Ectodermal cell (in vitro differentiated cells): ENCODE data around the gene MRAP.
"Not testable (repeated sequence)": the region's sequence is repeated elsewhere in the genome, so short reads cannot be mapped to it uniquely, and the experiment has no call there.

Experiments used
- H3K27ac ChIP-seq: 2 replicates; pipeline ENCODE4 v1.7.0; 2013; ENCODE audit warnings: mild to moderate bottlenecking, low read depth, low read length; ENCODE audit not compliant: insufficient read depth, poor library complexity, severe bottlenecking
- H3K27me3 ChIP-seq: 2 replicates; pipeline ENCODE4 v1.7.0; 2013; ENCODE audit warnings: mild to moderate bottlenecking, low read length; ENCODE audit not compliant: insufficient read depth, control insufficient read depth, poor library complexity, severe bottlenecking
- H3K36me3 ChIP-seq: one replicate; pipeline ENCODE4 v1.7.0; 2013; ENCODE audit warnings: low read length; ENCODE audit not compliant: control insufficient read depth, insufficient read depth
- H3K4me1 ChIP-seq: one replicate; pipeline ENCODE4 v1.7.0; 2013; ENCODE audit warnings: low read length; ENCODE audit not compliant: control insufficient read depth, insufficient read depth
- H3K4me3 ChIP-seq: 2 replicates; pipeline ENCODE4 v1.7.0; 2013; ENCODE audit warnings: low read depth, low read length, control low read depth; ENCODE audit not compliant: insufficient read depth
- H3K9me3 ChIP-seq: 2 replicates; pipeline ENCODE4 v1.7.0; 2013; ENCODE audit warnings: mild to moderate bottlenecking, low read length, moderate library complexity; ENCODE audit not compliant: control insufficient read depth
- WGBS, 2 experiments: methylation state at CpG; one replicate each; pipeline ENCODE4 v1.1.7; 2013; ENCODE audit warnings: missing lambda C conversion rate in 2 of 2; 5-methylcytosine and 5-hydroxymethylcytosine counted together

The MRAP gene

GRCh38 chr21:32265321-32265720 is 33.3 kb upstream of the MRAP start:
- 95% methylated on average over 21 to 23 of the region's 23 CpGs for WGBS, 2 experiments
- not testable (repeated sequence) for H3K9me3 ChIP-seq, H3K36me3 ChIP-seq, H3K27ac ChIP-seq, H3K27me3 ChIP-seq, H3K4me3 ChIP-seq, H3K4me1 ChIP-seq

GRCh38 chr21:32270748-32271147 is 27.9 kb upstream of the MRAP start:
- Histone ChIP-seq H3K27ac (no peak overlapping the region), H3K4me1 (no peaks in the 10 kb centered on the region), H3K4me3 (no peak overlapping the region), H3K9me3 (no peaks in the 10 kb centered on the region), H3K27me3 (no peaks in the 10 kb centered on the region), H3K36me3 (peaks cover 6% of the 10 kb centered on the region)
- WGBS, 2 experiments, result 92 to 93% methylated on average over 3 to 4 of the region's 4 CpGs

GRCh38 chr21:32276671-32277070 is 22.0 kb upstream of the MRAP start:
- 91 to 97% methylated on average over 4 of the region's 4 CpGs for WGBS, 2 experiments
- no peak overlapping the region for H3K27ac ChIP-seq
- peaks cover 3% of the 10 kb centered on the region for H3K36me3 ChIP-seq
- H3K9me3 ChIP-seq, result no peaks in the 10 kb centered on the region
- no peak overlapping the region for H3K4me3 ChIP-seq
- no peaks in the 10 kb centered on the region for H3K27me3 ChIP-seq
- peaks cover 6% of the 10 kb centered on the region for H3K4me1 ChIP-seq

- Histone ChIP-seq H3K4me3 (peak overlapping the region; percentile 95), H3K27me3 (no peaks in the 10 kb centered on the region), H3K4me1 (peaks cover 6% of the 10 kb centered on the region), H3K36me3 (peaks cover 3% of the 10 kb centered on the region), H3K9me3 (no peaks in the 10 kb centered on the region), H3K27ac (no peak overlapping the region)
- 7 to 13% methylated on average over 6 to 9 of the region's 9 CpGs for WGBS, 2 experiments
These were observed 20.6 kb upstream of the MRAP start for GRCh38 chr21:32278103-32278502.

GRCh38 chr21:32278518-32279376 is 19.9 kb upstream of the MRAP start, which contains the start of gene MIS18A:
Gene MIS18A, minus strand, starts transcription at chr21:32279049. Its CDS starts 35 bp downstream, at chr21:32279014.
- Histone ChIP-seq H3K4me1 (peaks cover 6% of the 10 kb centered on the region), H3K27ac (peak within 1 kb of the TSS; percentile 36), H3K36me3 (peaks cover 3% of the 10 kb centered on the region), H3K4me3 (peak within 1 kb of the TSS; percentile 95), H3K27me3 (no peaks in the 10 kb centered on the region), H3K9me3 (no peaks in the 10 kb centered on the region)
- 0% methylated on average over 69 of the region's 69 CpGs for WGBS, 2 experiments

GRCh38 chr21:32279377-32279680 is 19.3 kb upstream of the MRAP start:
- Histone ChIP-seq H3K27me3 (no peaks in the 10 kb centered on the region), H3K4me1 (peaks cover 6% of the 10 kb centered on the region), H3K9me3 (no peaks in the 10 kb centered on the region), H3K4me3 (peak overlapping the region; percentile 95), H3K27ac (no peak overlapping the region), H3K36me3 (peaks cover 3% of the 10 kb centered on the region)
- 12 to 25% methylated on average over 8 to 10 of the region's 10 CpGs for WGBS, 2 experiments

GRCh38 chr21:32281531-32281930 is 17.1 kb upstream of the MRAP start:
- no peak overlapping the region for H3K27ac ChIP-seq

GRCh38 chr21:32282992-32283391 is 15.7 kb upstream of the MRAP start:
- 82 to 84% methylated on average over 6 of the region's 6 CpGs for WGBS, 2 experiments
- no peaks in the 10 kb centered on the region for H3K27me3 ChIP-seq

More at GRCh38 chr21:32281531-32281930, 17.1 kb upstream of the MRAP start:
- no peaks in the 10 kb centered on the region for H3K27me3 ChIP-seq
- H3K4me3 ChIP-seq, result no peak overlapping the region
- H3K36me3 ChIP-seq, result no peaks in the 10 kb centered on the region
- H3K9me3 ChIP-seq, result no peaks in the 10 kb centered on the region
- WGBS, 2 experiments, result 92 to 94% methylated on average over 6 to 7 of the region's 7 CpGs
- peaks cover 6% of the 10 kb centered on the region for H3K4me1 ChIP-seq

GRCh38 chr21:32285476-32285875 is 13.2 kb upstream of the MRAP start:
- WGBS, 2 experiments, result 87 to 91% methylated on average over 3 to 4 of the region's 4 CpGs
- H3K27ac ChIP-seq, result no peak overlapping the region
- H3K9me3 ChIP-seq, result no peaks in the 10 kb centered on the region
- H3K4me3 ChIP-seq, result no peak overlapping the region
- no peaks in the 10 kb centered on the region for H3K36me3 ChIP-seq
- H3K4me1 ChIP-seq, result no peaks in the 10 kb centered on the region
- no peaks in the 10 kb centered on the region for H3K27me3 ChIP-seq

More at GRCh38 chr21:32282992-32283391, 15.7 kb upstream of the MRAP start:
- Histone ChIP-seq H3K27ac (no peak overlapping the region), H3K36me3 (no peaks in the 10 kb centered on the region), H3K4me3 (no peak overlapping the region), H3K9me3 (no peaks in the 10 kb centered on the region), H3K4me1 (peaks cover 6% of the 10 kb centered on the region)

- Histone ChIP-seq H3K27me3 (no peaks in the 10 kb centered on the region), H3K36me3 (no peaks in the 10 kb centered on the region), H3K4me3 (no peak overlapping the region), H3K9me3 (no peaks in the 10 kb centered on the region), H3K27ac (no peak overlapping the region), H3K4me1 (no peaks in the 10 kb centered on the region)
- 93 to 98% methylated on average over 7 of the region's 7 CpGs for WGBS, 2 experiments
These were observed 1.2 kb upstream of the MRAP start for GRCh38 chr21:32297449-32297848.
